Neural cell (in vitro differentiated cells): ENCODE results near the gene CBL. TPM values are rescaled to one million over a fixed set of nuclear protein-coding genes. Genes with fewer than 3 reads are reported as not detected.

Experiments used
- H2AFZ ChIP-seq: fragments of 200-600, 300-800 bp; sonication (generic), shearing (Covaris generic); 2 replicates; pipeline ENCODE4 v1.6.0; 2014; ENCODE audit warnings: low read depth, mild to moderate bottlenecking, antibody characterized with exemption, low read length, moderate library complexity
- H3F3A ChIP-seq: fragments of 200-600 bp; shearing (Covaris generic); 2 replicates; pipeline ENCODE4 v1.6.1; 2016; ENCODE audit warnings: mild to moderate bottlenecking, moderate library complexity, mixed read lengths, antibody characterized with exemption, low read length; ENCODE audit not compliant: insufficient read depth, poor library complexity, severe bottlenecking
- H3K27ac ChIP-seq: fragments of 200-600, 300-800 bp; sonication (generic), shearing (Covaris generic); 2 replicates; pipeline ENCODE4 v1.5.1; 2014; ENCODE audit warnings: mild to moderate bottlenecking, low read length, moderate library complexity
- H3K27me3 ChIP-seq: fragments of 300-800, 200-600 bp; sonication (generic), shearing (Covaris generic); 2 replicates; pipeline ENCODE4 v1.6.0; 2014; ENCODE audit warnings: mild to moderate bottlenecking, low read depth, low read length, moderate library complexity; ENCODE audit not compliant: insufficient read depth
- H3K36me3 ChIP-seq: fragments of 300-800, 200-600 bp; sonication (generic), shearing (Covaris generic); 2 replicates; pipeline ENCODE4 v1.5.1; 2014; ENCODE audit warnings: mild to moderate bottlenecking, antibody characterized with exemption, low read length, moderate library complexity; ENCODE audit not compliant: insufficient read depth
- H3K4me2 ChIP-seq: fragments of 300-800, 200-600 bp; sonication (generic), shearing (Covaris generic); 2 replicates; pipeline ENCODE4 v1.6.0; 2014; ENCODE audit warnings: mild to moderate bottlenecking, low read length
- H3K4me3 ChIP-seq: fragments of 300-800, 200-600 bp; sonication (generic), shearing (Covaris generic); 2 replicates; pipeline ENCODE4 v1.5.1; 2014; ENCODE audit warnings: mild to moderate bottlenecking, low read length, moderate library complexity
- H3K79me2 ChIP-seq: fragments of 200-600 bp; shearing (Covaris generic); replicated peaks from 2 replicates; pipeline ENCODE4 v1.6.0; 2014; ENCODE audit warnings: mild to moderate bottlenecking, low read length, moderate library complexity; ENCODE audit not compliant: insufficient read depth
- H3K9ac ChIP-seq: fragments of 300-800, 200-600 bp; sonication (generic), shearing (Covaris generic); 2 replicates; pipeline ENCODE4 v1.6.1; 2016; ENCODE audit warnings: mild to moderate bottlenecking, low read length, mixed read lengths
- H3K9me2 ChIP-seq: fragments of 200-600 bp; shearing (Covaris generic); 2 replicates; pipeline ENCODE4 v1.6.1; 2016; ENCODE audit warnings: mild to moderate bottlenecking, low read length, mixed read lengths; ENCODE audit not compliant: insufficient read depth
- H3K9me3 ChIP-seq: fragments of 200-600, 300-800 bp; sonication (generic), shearing (Covaris generic); 2 replicates; pipeline ENCODE4 v1.6.1; 2016; ENCODE audit warnings: mild to moderate bottlenecking, mixed run types, low read length, moderate library complexity, mixed read lengths
- H4K20me1 ChIP-seq: fragments of 200-600 bp; shearing (Covaris generic); 2 replicates; pipeline ENCODE4 v1.6.1; 2016; ENCODE audit warnings: mild to moderate bottlenecking, mixed run types; ENCODE audit not compliant: insufficient read depth
- EP300 ChIP-seq: fragments of 450-650 bp; conservative IDR thresholded peaks from 2 replicates; pipeline ENCODE4 v1.6.1; 2014; ENCODE audit warnings: antibody characterized with exemption, mild to moderate bottlenecking, moderate library complexity; ENCODE audit not compliant: poor library complexity, severe bottlenecking
- EZH2 ChIP-seq: fragments of 200-600, 300-800 bp; shearing (Covaris generic), sonication (generic); IDR thresholded peaks from 2 replicates; pipeline ENCODE4 v1.6.1; 2014; ENCODE audit warnings: antibody characterized with exemption, low read length, borderline replicate concordance, mild to moderate bottlenecking; ENCODE audit not compliant: insufficient read depth, poor library complexity, severe bottlenecking
- MXI1 ChIP-seq: fragments of 450-650 bp; conservative IDR thresholded peaks from 2 replicates; pipeline ENCODE4 v1.6.1; 2014; ENCODE audit warnings: antibody characterized with exemption, mild to moderate bottlenecking; ENCODE audit not compliant: poor library complexity, severe bottlenecking
- POLR2AphosphoS5 ChIP-seq: IDR thresholded peaks from 2 replicates; pipeline ENCODE4 v1.6.1; 2012
- RAD21 ChIP-seq: fragments of 450-650 bp; conservative IDR thresholded peaks from 2 replicates; pipeline ENCODE4 v1.6.1; 2014; ENCODE audit warnings: antibody characterized with exemption, mild to moderate bottlenecking, moderate library complexity
- SMC3 ChIP-seq: fragments of 450-650 bp; conservative IDR thresholded peaks from 2 replicates; pipeline ENCODE4 v1.6.1; 2014; ENCODE audit warnings: antibody characterized with exemption, mild to moderate bottlenecking, moderate library complexity; ENCODE audit not compliant: poor library complexity
- TAF1 ChIP-seq: IDR thresholded peaks from 2 replicates; pipeline ENCODE4 v1.6.1; 2012; ENCODE audit warnings: low read depth
- polyA plus RNA-seq: library from polyadenylated mRNA; depleted of rRNA; stranded (reverse); fragments of >200 nt; gene quantifications from 2 replicates; pipeline ENCODE4 v1.2.3, GENCODE V29; 2014
- TF ChIP-seq, protein P1 (sequence below): IDR thresholded peaks from 2 replicates; pipeline ENCODE4 v1.6.1; 2012; ENCODE audit warnings: borderline replicate concordance
- TF ChIP-seq, protein P2 (sequence below): fragments of 450-650 bp; IDR thresholded peaks from 2 replicates; pipeline ENCODE4 v1.5.1; 2014; ENCODE audit warnings: antibody characterized with exemption, mild to moderate bottlenecking, moderate library complexity; ENCODE audit not compliant: poor library complexity, severe bottlenecking

Gene CBL
- polyA plus RNA-seq, 1 donor from 2014 or later, result 10.5 TPM

DNA sequence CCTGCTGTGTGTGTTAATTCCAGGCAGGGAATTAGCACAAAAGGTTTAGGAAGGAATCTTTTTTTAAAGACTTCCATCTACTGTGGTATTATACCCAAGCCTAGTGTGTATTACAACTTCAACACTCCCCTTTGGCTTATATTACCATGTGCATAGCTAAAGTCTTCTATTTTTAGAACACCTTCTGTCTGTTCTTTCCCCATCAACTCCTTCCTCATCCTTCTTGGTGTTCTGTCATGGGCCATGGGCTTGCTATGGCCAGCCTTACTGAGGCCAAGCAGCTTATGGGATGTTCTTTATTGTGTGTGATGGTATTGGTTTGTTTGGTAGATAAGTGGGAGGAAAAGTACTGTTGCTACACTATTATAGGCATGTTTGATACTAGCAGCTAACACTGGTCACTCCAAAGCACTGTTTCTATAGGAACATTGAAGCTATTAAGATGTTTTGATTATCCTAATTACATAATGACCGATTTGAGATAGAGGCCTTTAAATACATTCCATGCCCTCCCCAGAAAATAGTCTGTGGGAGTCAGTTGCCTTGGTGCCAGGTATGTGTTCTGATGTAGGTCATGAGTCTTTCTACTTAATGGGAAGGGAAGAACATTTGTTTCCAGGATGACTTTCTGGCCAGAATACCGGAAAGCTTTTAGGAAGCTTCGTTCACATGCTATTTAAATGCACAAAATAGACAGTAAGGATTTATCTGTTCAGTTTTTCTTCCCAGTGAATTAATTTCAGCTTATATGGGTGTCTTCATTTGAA lies 94.2 kb downstream of the CBL start:
- Histone ChIP-seq H3K9me3 (no peaks in the 10 kb centered on the region), H3K27ac (no peak overlapping the region), H4K20me1 (no peaks in the 10 kb centered on the region), H3K4me3 (no peak overlapping the region), H3K9ac (no peak overlapping the region), H3K79me2 (no peaks in the 10 kb centered on the region), H3K4me2 (no peak overlapping the region), H3K27me3 (no peaks in the 10 kb centered on the region), H3K36me3 (peaks cover 5% of the 10 kb centered on the region), H2AFZ (no peak overlapping the region), H3K9me2 (no peaks in the 10 kb centered on the region), H3F3A (no peaks in the 10 kb centered on the region)
- TF ChIP-seq RAD21 (no peak), TAF1 (no peak), POLR2AphosphoS5 (no peak), SMC3 (no peak), EZH2 (no peak), MXI1 (no peak), EP300 (no peak)
- TF ChIP-seq, protein P1, sequence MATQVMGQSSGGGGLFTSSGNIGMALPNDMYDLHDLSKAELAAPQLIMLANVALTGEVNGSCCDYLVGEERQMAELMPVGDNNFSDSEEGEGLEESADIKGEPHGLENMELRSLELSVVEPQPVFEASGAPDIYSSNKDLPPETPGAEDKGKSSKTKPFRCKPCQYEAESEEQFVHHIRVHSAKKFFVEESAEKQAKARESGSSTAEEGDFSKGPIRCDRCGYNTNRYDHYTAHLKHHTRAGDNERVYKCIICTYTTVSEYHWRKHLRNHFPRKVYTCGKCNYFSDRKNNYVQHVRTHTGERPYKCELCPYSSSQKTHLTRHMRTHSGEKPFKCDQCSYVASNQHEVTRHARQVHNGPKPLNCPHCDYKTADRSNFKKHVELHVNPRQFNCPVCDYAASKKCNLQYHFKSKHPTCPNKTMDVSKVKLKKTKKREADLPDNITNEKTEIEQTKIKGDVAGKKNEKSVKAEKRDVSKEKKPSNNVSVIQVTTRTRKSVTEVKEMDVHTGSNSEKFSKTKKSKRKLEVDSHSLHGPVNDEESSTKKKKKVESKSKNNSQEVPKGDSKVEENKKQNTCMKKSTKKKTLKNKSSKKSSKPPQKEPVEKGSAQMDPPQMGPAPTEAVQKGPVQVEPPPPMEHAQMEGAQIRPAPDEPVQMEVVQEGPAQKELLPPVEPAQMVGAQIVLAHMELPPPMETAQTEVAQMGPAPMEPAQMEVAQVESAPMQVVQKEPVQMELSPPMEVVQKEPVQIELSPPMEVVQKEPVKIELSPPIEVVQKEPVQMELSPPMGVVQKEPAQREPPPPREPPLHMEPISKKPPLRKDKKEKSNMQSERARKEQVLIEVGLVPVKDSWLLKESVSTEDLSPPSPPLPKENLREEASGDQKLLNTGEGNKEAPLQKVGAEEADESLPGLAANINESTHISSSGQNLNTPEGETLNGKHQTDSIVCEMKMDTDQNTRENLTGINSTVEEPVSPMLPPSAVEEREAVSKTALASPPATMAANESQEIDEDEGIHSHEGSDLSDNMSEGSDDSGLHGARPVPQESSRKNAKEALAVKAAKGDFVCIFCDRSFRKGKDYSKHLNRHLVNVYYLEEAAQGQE, result no peak
- TF ChIP-seq, protein P2, sequence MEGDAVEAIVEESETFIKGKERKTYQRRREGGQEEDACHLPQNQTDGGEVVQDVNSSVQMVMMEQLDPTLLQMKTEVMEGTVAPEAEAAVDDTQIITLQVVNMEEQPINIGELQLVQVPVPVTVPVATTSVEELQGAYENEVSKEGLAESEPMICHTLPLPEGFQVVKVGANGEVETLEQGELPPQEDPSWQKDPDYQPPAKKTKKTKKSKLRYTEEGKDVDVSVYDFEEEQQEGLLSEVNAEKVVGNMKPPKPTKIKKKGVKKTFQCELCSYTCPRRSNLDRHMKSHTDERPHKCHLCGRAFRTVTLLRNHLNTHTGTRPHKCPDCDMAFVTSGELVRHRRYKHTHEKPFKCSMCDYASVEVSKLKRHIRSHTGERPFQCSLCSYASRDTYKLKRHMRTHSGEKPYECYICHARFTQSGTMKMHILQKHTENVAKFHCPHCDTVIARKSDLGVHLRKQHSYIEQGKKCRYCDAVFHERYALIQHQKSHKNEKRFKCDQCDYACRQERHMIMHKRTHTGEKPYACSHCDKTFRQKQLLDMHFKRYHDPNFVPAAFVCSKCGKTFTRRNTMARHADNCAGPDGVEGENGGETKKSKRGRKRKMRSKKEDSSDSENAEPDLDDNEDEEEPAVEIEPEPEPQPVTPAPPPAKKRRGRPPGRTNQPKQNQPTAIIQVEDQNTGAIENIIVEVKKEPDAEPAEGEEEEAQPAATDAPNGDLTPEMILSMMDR, result no peak

DNA sequence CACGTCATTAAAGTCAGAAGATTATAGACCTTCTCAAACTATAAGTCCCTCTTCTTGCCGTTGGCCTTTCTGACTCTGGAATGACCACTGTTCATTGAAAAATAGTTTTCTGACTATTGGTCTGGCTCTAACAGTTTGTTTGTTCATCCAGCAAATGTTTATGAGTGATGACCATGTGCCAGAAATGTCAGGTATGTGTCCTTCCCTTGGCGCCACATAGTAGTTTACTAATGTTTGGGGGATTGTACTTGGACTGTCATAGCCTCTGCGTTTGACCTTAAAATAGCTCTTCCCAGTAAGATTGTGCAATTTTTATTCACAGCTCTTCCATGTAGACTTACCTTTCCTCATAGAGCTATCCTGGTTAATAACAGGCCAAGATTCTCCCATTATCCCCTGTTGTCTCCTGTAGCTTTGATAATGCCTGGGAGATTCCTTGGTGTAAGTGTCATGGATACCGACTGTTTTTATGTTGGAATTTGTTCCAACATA lies 97.1 kb downstream of the CBL start:
- Histone ChIP-seq H3K9ac (no peak overlapping the region), H2AFZ (no peak overlapping the region), H3K79me2 (no peaks in the 10 kb centered on the region), H3K9me3 (no peaks in the 10 kb centered on the region), H4K20me1 (no peaks in the 10 kb centered on the region), H3K4me3 (no peak overlapping the region), H3K27ac (no peak overlapping the region), H3F3A (no peaks in the 10 kb centered on the region), H3K9me2 (no peaks in the 10 kb centered on the region), H3K27me3 (no peaks in the 10 kb centered on the region), H3K36me3 (peaks cover 5% of the 10 kb centered on the region), H3K4me2 (no peak overlapping the region)
- TF ChIP-seq EZH2, result no peak
- TF ChIP-seq, protein P1, result no peak
- TF ChIP-seq, protein P2, result no peak
- TF ChIP-seq MXI1, result no peak
- no peak for TF ChIP-seq EP300
- no peak for TF ChIP-seq SMC3
- no peak for TF ChIP-seq POLR2AphosphoS5
- no peak for TF ChIP-seq TAF1
- TF ChIP-seq RAD21, result no peak
